ENCODE measurements around the gene CACNA1B. TPM values are rescaled to one million over a fixed set of nuclear protein-coding genes. Genes with fewer than 3 reads are reported as not detected.
"Not testable (repeated sequence)": the region's sequence is repeated elsewhere in the genome, so short reads cannot be mapped to it uniquely, and the experiment has no call there.

CACNA1B gene
- total RNA-seq, 1 donor from 2014 or later = under 0.01 TPM

- H3K9ac ChIP-seq (ENCODE audit: low read depth in 1 of 3, low read length in 3 of 3); H3K27ac ChIP-seq (ENCODE audit: low read depth, low read length); H3K36me3 ChIP-seq (ENCODE audit: control insufficient read depth in 3 of 3, insufficient read depth in 3 of 3, low read length in 3 of 3); H3K9me3 ChIP-seq (ENCODE audit: control insufficient read depth in 3 of 3, low read length in 3 of 3); H3K4me1 ChIP-seq (ENCODE audit: control insufficient read depth in 3 of 3, insufficient read depth in 3 of 3, low read length in 3 of 3); H3K4me3 ChIP-seq (ENCODE audit: low read length in 3 of 3): not testable (repeated sequence)
- peaks cover 33 to 55% (median 38%) of the 10 kb centered on the region in 3 donors for H3K27me3 ChIP-seq (ENCODE audit: control insufficient read depth in 3 of 3, insufficient read depth in 3 of 3, low read length in 3 of 3)
Observed at GRCh38 chr9:138019514-138019913, 141.9 kb downstream of the CACNA1B start.

GRCh38 chr9:138020120-138020794, 142.7 kb downstream of the CACNA1B start:
- Histone ChIP-seq H3K36me3 (ENCODE audit: control insufficient read depth in 3 of 3, insufficient read depth in 3 of 3, low read length in 3 of 3) (no peaks in the 10 kb centered on the region), H3K4me3 (ENCODE audit: low read length in 3 of 3) (no peak overlapping the region), H3K9ac (ENCODE audit: low read depth in 1 of 3, low read length in 3 of 3) (no peak overlapping the region), H3K4me1 (ENCODE audit: control insufficient read depth in 3 of 3, insufficient read depth in 3 of 3, low read length in 3 of 3) (no peaks in the 10 kb centered on the region), H3K27me3 (ENCODE audit: control insufficient read depth in 3 of 3, insufficient read depth in 3 of 3, low read length in 3 of 3) (peaks cover 35 to 59% (median 41%) of the 10 kb centered on the region in 3 donors), H3K9me3 (ENCODE audit: control insufficient read depth in 3 of 3, low read length in 3 of 3) (no peaks in the 10 kb centered on the region), H3K27ac (ENCODE audit: low read depth, low read length) (no peak overlapping the region)

GRCh38 chr9:138020795-138021182, 143.2 kb downstream of the CACNA1B start:
- no peaks in the 10 kb centered on the region for H3K36me3 ChIP-seq (ENCODE audit: control insufficient read depth in 3 of 3, insufficient read depth in 3 of 3, low read length in 3 of 3)
- H3K27ac ChIP-seq (ENCODE audit: low read depth, low read length) = no peak overlapping the region
- no peak overlapping the region for H3K4me3 ChIP-seq (ENCODE audit: low read length in 3 of 3)
- no peak overlapping the region for H3K9ac ChIP-seq (ENCODE audit: low read depth in 1 of 3, low read length in 3 of 3)
- no peaks in the 10 kb centered on the region for H3K4me1 ChIP-seq (ENCODE audit: control insufficient read depth in 3 of 3, insufficient read depth in 3 of 3, low read length in 3 of 3)
- no peaks in the 10 kb centered on the region for H3K9me3 ChIP-seq (ENCODE audit: control insufficient read depth in 3 of 3, low read length in 3 of 3)
- peaks cover 39 to 59% (median 46%) of the 10 kb centered on the region in 3 donors for H3K27me3 ChIP-seq (ENCODE audit: control insufficient read depth in 3 of 3, insufficient read depth in 3 of 3, low read length in 3 of 3)

GRCh38 chr9:138021251-138022056, 143.9 kb downstream of the CACNA1B start:
- Histone ChIP-seq H3K4me1 (ENCODE audit: control insufficient read depth in 3 of 3, insufficient read depth in 3 of 3, low read length in 3 of 3) (no peaks in the 10 kb centered on the region), H3K36me3 (ENCODE audit: control insufficient read depth in 3 of 3, insufficient read depth in 3 of 3, low read length in 3 of 3) (no peaks in the 10 kb centered on the region), H3K27me3 (ENCODE audit: control insufficient read depth in 3 of 3, insufficient read depth in 3 of 3, low read length in 3 of 3) (peaks cover 42 to 61% (median 53%) of the 10 kb centered on the region in 3 donors), H3K27ac (ENCODE audit: low read depth, low read length) (no peak overlapping the region), H3K9me3 (ENCODE audit: control insufficient read depth in 3 of 3, low read length in 3 of 3) (no peaks in the 10 kb centered on the region), H3K4me3 (ENCODE audit: low read length in 3 of 3) (no peak overlapping the region), H3K9ac (ENCODE audit: low read depth in 1 of 3, low read length in 3 of 3) (no peak overlapping the region)

GRCh38 chr9:138022121-138022741, 144.6 kb downstream of the CACNA1B start:
- H3K27me3 ChIP-seq (ENCODE audit: control insufficient read depth in 3 of 3, insufficient read depth in 3 of 3, low read length in 3 of 3) = peaks cover 42 to 60% (median 53%) of the 10 kb centered on the region in 3 donors
- H3K9me3 ChIP-seq (ENCODE audit: control insufficient read depth in 3 of 3, low read length in 3 of 3) = no peaks in the 10 kb centered on the region
- no peak overlapping the region for H3K27ac ChIP-seq (ENCODE audit: low read depth, low read length)
- no peak overlapping the region for H3K4me3 ChIP-seq (ENCODE audit: low read length in 3 of 3)
- no peaks in the 10 kb centered on the region for H3K4me1 ChIP-seq (ENCODE audit: control insufficient read depth in 3 of 3, insufficient read depth in 3 of 3, low read length in 3 of 3)
- no peaks in the 10 kb centered on the region for H3K36me3 ChIP-seq (ENCODE audit: control insufficient read depth in 3 of 3, insufficient read depth in 3 of 3, low read length in 3 of 3)
- no peak overlapping the region for H3K9ac ChIP-seq (ENCODE audit: low read depth in 1 of 3, low read length in 3 of 3)

- no peak overlapping the region for H3K4me3 ChIP-seq (ENCODE audit: low read length in 3 of 3)
Observed at GRCh38 chr9:138022756-138023393, 145.3 kb downstream of the CACNA1B start.

GRCh38 chr9:138023394-138024124, 146.0 kb downstream of the CACNA1B start:
- H3K27me3 ChIP-seq (ENCODE audit: control insufficient read depth in 3 of 3, insufficient read depth in 3 of 3, low read length in 3 of 3) = peaks cover 42 to 57% (median 53%) of the 10 kb centered on the region in 3 donors
- H3K4me1 ChIP-seq (ENCODE audit: control insufficient read depth in 3 of 3, insufficient read depth in 3 of 3, low read length in 3 of 3) = no peaks in the 10 kb centered on the region
- H3K4me3 ChIP-seq (ENCODE audit: low read length in 3 of 3) = no peak overlapping the region

More at GRCh38 chr9:138022756-138023393, 145.3 kb downstream of the CACNA1B start:
- H3K27me3 ChIP-seq (ENCODE audit: control insufficient read depth in 3 of 3, insufficient read depth in 3 of 3, low read length in 3 of 3) = peaks cover 42 to 57% (median 53%) of the 10 kb centered on the region in 3 donors
- no peak overlapping the region for H3K27ac ChIP-seq (ENCODE audit: low read depth, low read length)
- H3K4me1 ChIP-seq (ENCODE audit: control insufficient read depth in 3 of 3, insufficient read depth in 3 of 3, low read length in 3 of 3) = no peaks in the 10 kb centered on the region
- H3K36me3 ChIP-seq (ENCODE audit: control insufficient read depth in 3 of 3, insufficient read depth in 3 of 3, low read length in 3 of 3) = no peaks in the 10 kb centered on the region
- H3K9me3 ChIP-seq (ENCODE audit: control insufficient read depth in 3 of 3, low read length in 3 of 3) = no peaks in the 10 kb centered on the region
- H3K9ac ChIP-seq (ENCODE audit: low read depth in 1 of 3, low read length in 3 of 3) = no peak overlapping the region

GRCh38 chr9:138024131-138024530, 146.5 kb downstream of the CACNA1B start:
- Histone ChIP-seq H3K4me1 (ENCODE audit: control insufficient read depth in 3 of 3, insufficient read depth in 3 of 3, low read length in 3 of 3) (no peaks in the 10 kb centered on the region), H3K9ac (ENCODE audit: low read depth in 1 of 3, low read length in 3 of 3) (no peak overlapping the region), H3K27ac (ENCODE audit: low read depth, low read length) (no peak overlapping the region), H3K27me3 (ENCODE audit: control insufficient read depth in 3 of 3, insufficient read depth in 3 of 3, low read length in 3 of 3) (peaks cover 42 to 57% (median 53%) of the 10 kb centered on the region in 3 donors), H3K36me3 (ENCODE audit: control insufficient read depth in 3 of 3, insufficient read depth in 3 of 3, low read length in 3 of 3) (no peaks in the 10 kb centered on the region), H3K9me3 (ENCODE audit: control insufficient read depth in 3 of 3, low read length in 3 of 3) (peaks cover 0 to 4% (median 0%) of the 10 kb centered on the region in 3 donors), H3K4me3 (ENCODE audit: low read length in 3 of 3) (no peak overlapping the region)

More at GRCh38 chr9:138023394-138024124, 146.0 kb downstream of the CACNA1B start:
- H3K27ac ChIP-seq (ENCODE audit: low read depth, low read length) = no peak overlapping the region
- no peak overlapping the region for H3K9ac ChIP-seq (ENCODE audit: low read depth in 1 of 3, low read length in 3 of 3)
- no peaks in the 10 kb centered on the region for H3K36me3 ChIP-seq (ENCODE audit: control insufficient read depth in 3 of 3, insufficient read depth in 3 of 3, low read length in 3 of 3)
- peaks cover 0 to 2% (median 0%) of the 10 kb centered on the region in 3 donors for H3K9me3 ChIP-seq (ENCODE audit: control insufficient read depth in 3 of 3, low read length in 3 of 3)

GRCh38 chr9:138024831-138025291, 147.3 kb downstream of the CACNA1B start:
- Histone ChIP-seq H3K9ac (ENCODE audit: low read depth in 1 of 3, low read length in 3 of 3) (no peak overlapping the region), H3K4me3 (ENCODE audit: low read length in 3 of 3) (no peak overlapping the region), H3K4me1 (ENCODE audit: control insufficient read depth in 3 of 3, insufficient read depth in 3 of 3, low read length in 3 of 3) (no peaks in the 10 kb centered on the region), H3K9me3 (ENCODE audit: control insufficient read depth in 3 of 3, low read length in 3 of 3) (peaks cover 0 to 4% (median 0%) of the 10 kb centered on the region in 3 donors), H3K36me3 (ENCODE audit: control insufficient read depth in 3 of 3, insufficient read depth in 3 of 3, low read length in 3 of 3) (no peaks in the 10 kb centered on the region), H3K27ac (ENCODE audit: low read depth, low read length) (no peak overlapping the region), H3K27me3 (ENCODE audit: control insufficient read depth in 3 of 3, insufficient read depth in 3 of 3, low read length in 3 of 3) (peaks cover 42 to 59% (median 53%) of the 10 kb centered on the region in 3 donors)

All from skeletal muscle tissue (tissue), 4 donors.